Nephron progenitor cell (in vitro differentiated cells): Measurements from ENCODE around the gene VOPP1.
A peak's percentile ranks its signal among the peaks of the same experiment; 100 is the strongest.

Experiments used
- DNase-seq: peaks from one replicate; pipeline ENCODE4 v3.0.0; 2021
- H3K27ac Mint-ChIP-seq: 2 replicates; pipeline ENCODE4 v1.8.0; 2021; ENCODE audit warnings: mild to moderate bottlenecking, moderate library complexity, mixed read lengths
- H3K27me3 Mint-ChIP-seq: 2 replicates; pipeline ENCODE4 v1.8.0; 2021; ENCODE audit warnings: mild to moderate bottlenecking, low read depth, mixed read lengths; ENCODE audit not compliant: poor library complexity
- H3K36me3 Mint-ChIP-seq: 2 replicates; pipeline ENCODE4 v1.8.0; 2021; ENCODE audit warnings: low read depth, mixed read lengths
- H3K4me1 Mint-ChIP-seq: 2 replicates; pipeline ENCODE4 v1.8.0; 2021; ENCODE audit warnings: mixed read lengths
- H3K4me3 Mint-ChIP-seq: 2 replicates; pipeline ENCODE4 v1.8.0; 2021; ENCODE audit warnings: mild to moderate bottlenecking, moderate library complexity, mixed read lengths
- H3K9me3 Mint-ChIP-seq: 2 replicates; pipeline ENCODE4 v1.8.0; 2021; ENCODE audit warnings: mild to moderate bottlenecking, moderate library complexity, mixed read lengths
- CTCF ChIP-seq: fragments of 200-600 bp; sonication (generic); IDR thresholded peaks from 2 replicates; pipeline ENCODE4 v1.5.0; 2021; ENCODE audit warnings: antibody characterized with exemption

The VOPP1 gene

GRCh38 chr7:55558962-55559920, 13.1 kb downstream of the VOPP1 start:
- no peak for DNase-seq
- no peak overlapping the region for H3K4me3 Mint-ChIP-seq
- peaks cover 2% of the 10 kb centered on the region for H3K27me3 Mint-ChIP-seq
- peaks cover 55% of the 10 kb centered on the region for H3K4me1 Mint-ChIP-seq
- TF ChIP-seq CTCF, result no peak
- no peaks in the 10 kb centered on the region for H3K9me3 Mint-ChIP-seq
- H3K36me3 Mint-ChIP-seq, result peaks cover 40% of the 10 kb centered on the region
- no peak overlapping the region for H3K27ac Mint-ChIP-seq

- Mint-ChIP-seq H3K36me3 (peaks cover 42% of the 10 kb centered on the region), H3K9me3 (no peaks in the 10 kb centered on the region), H3K27ac (peak overlapping the region; percentile 19), H3K4me3 (no peak overlapping the region), H3K4me1 (peaks cover 69% of the 10 kb centered on the region), H3K27me3 (peaks cover 2% of the 10 kb centered on the region)
- no peak for DNase-seq
- TF ChIP-seq CTCF, result no peak
These were observed 14.6 kb downstream of the VOPP1 start for GRCh38 chr7:55557666-55558188.

DNA sequence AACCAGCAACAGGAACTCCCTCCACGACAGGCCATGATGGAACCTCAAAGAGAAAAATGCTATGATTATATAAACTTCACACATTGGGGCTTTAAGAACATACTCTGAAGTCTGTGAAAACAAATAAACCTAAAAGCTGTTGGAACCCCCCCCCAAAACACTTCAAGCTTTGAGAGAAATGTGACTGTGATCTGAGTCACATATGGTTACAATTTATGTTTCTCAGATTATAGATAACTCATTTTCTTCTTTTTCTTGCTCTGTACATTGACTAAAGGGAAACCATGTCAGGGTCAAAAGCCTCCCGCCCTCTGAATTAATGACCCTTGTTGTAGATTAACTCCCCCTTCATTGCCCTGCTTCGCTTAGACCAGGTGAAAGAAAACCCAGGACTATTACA, 15.8 kb downstream of the VOPP1 start:
- peaks cover 81% of the 10 kb centered on the region for H3K4me1 Mint-ChIP-seq
- H3K4me3 Mint-ChIP-seq, result no peak overlapping the region
- no peak for DNase-seq
- H3K9me3 Mint-ChIP-seq, result no peaks in the 10 kb centered on the region
- H3K27me3 Mint-ChIP-seq, result peaks cover 2% of the 10 kb centered on the region
- H3K27ac Mint-ChIP-seq, result no peak overlapping the region
- peaks cover 31% of the 10 kb centered on the region for H3K36me3 Mint-ChIP-seq
- no peak for TF ChIP-seq CTCF

DNA sequence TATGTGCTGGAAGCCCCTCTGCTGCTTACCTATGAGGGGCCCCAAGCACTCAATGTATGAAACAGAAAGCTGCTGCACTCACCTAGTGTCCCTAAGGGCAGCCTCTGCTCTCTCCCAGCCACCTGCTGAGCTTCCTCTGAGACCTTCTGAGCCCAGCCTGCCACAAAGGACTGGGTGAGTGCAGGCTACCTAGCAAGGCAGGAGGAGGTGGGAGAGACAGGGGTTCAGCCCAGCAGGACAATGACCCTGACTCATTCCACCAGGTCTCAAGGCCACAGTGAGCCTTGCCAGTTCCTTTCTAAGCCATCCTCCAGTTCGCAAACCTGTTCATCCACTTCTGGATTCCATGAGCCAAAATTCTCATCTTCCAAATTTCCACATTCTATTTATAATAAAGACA, 16.3 kb downstream of the VOPP1 start:
- Mint-ChIP-seq H3K27ac (peak overlapping the region; percentile 47), H3K36me3 (peaks cover 29% of the 10 kb centered on the region), H3K4me1 (peaks cover 83% of the 10 kb centered on the region), H3K9me3 (no peaks in the 10 kb centered on the region), H3K4me3 (no peak overlapping the region), H3K27me3 (peaks cover 2% of the 10 kb centered on the region)
- no peak for TF ChIP-seq CTCF
- no peak for DNase-seq

GRCh38 chr7:55555160-55555559, 17.1 kb downstream of the VOPP1 start:
- H3K4me1 Mint-ChIP-seq, result peaks cover 74% of the 10 kb centered on the region
- no peak for TF ChIP-seq CTCF
- H3K36me3 Mint-ChIP-seq, result peaks cover 22% of the 10 kb centered on the region
- no peak for DNase-seq
- no peaks in the 10 kb centered on the region for H3K9me3 Mint-ChIP-seq
- no peak overlapping the region for H3K4me3 Mint-ChIP-seq
- peaks cover 2% of the 10 kb centered on the region for H3K27me3 Mint-ChIP-seq
- no peak overlapping the region for H3K27ac Mint-ChIP-seq
